Cerebellar nuclear complex (tissue), 1 donor: ENCODE data around the gene CIROP.
"Not testable (repeated sequence)": the region's sequence is repeated elsewhere in the genome, so short reads cannot be mapped to it uniquely, and the experiment has no call there.

Experiments used
- DNase-seq, 2 experiments: peaks; one replicate each; lab custom pipeline; 2025; lab: John Stamatoyannopoulos, UW

CIROP gene

DNA sequence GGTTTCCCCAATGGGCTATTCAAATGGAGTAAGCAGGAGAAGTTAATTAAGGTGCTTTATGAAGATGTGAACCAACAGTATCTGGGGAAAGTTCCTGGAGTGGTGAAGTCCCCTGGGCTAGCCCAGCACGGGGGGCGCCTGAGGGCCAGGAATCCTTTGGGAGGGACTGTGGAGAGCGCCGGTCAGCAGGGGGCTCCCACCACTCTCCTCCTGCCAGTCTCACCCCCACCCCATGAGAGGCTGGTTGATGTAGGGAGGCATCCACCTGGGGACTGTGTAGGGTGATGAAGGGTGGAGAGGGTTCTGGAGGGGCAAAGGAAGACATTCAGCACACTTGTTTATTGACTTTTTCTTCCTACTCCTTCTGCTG, 9.9 kb upstream of the CIROP start:
- no peak for DNase-seq

DNA sequence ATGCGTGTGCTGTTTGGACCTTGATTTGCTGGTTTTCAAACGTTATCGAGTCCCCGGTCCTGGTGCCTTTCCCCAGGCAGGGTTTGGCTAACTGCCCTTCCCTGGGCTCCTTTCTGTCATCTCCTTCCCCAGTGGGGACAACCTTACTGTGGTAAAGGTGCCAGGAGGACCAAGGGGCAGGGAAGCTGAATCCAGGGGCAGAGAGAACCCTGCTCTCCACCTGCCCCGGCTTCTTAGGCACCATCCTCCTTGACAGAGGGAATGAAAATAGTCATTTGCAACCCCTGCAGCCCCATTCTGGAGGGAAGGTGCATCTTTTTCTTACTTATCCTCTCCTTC, 9.3 kb upstream of the CIROP start:
- no peak for DNase-seq

DNA sequence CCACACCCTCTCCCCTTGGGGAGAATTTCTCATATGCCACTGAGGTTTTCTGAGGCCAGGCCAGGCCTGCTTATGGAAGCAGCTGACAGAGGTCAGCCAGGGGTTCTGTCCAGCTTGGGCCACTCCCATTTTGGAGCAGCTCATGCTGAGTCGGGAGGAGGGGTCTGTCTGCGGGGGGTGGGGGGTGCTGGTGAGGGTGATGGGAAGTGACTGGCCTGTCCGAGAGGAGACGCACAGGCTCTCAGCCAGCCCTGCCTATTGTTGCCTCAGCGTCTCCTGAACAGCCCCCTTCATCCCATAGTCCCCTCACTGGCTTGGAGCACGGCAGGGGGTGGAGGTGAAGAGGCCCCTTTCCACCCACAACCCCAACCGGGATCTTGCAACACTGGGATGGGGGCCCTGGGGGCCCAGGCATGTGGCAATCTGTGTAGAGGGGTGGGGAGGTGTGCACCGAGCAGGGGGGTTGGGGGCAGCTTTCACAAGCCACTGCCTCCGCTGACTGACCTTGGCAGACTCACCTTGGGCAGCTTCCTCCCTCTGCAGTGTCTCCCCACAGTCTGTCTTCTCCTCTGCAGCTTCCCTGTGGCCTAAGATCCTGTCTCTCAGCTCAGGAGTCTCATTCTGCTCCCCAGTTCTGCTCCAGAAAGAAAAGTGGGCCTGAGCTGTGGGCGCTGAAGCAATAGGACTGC, 8.8 kb upstream of the CIROP start:
- no peak for DNase-seq

DNA sequence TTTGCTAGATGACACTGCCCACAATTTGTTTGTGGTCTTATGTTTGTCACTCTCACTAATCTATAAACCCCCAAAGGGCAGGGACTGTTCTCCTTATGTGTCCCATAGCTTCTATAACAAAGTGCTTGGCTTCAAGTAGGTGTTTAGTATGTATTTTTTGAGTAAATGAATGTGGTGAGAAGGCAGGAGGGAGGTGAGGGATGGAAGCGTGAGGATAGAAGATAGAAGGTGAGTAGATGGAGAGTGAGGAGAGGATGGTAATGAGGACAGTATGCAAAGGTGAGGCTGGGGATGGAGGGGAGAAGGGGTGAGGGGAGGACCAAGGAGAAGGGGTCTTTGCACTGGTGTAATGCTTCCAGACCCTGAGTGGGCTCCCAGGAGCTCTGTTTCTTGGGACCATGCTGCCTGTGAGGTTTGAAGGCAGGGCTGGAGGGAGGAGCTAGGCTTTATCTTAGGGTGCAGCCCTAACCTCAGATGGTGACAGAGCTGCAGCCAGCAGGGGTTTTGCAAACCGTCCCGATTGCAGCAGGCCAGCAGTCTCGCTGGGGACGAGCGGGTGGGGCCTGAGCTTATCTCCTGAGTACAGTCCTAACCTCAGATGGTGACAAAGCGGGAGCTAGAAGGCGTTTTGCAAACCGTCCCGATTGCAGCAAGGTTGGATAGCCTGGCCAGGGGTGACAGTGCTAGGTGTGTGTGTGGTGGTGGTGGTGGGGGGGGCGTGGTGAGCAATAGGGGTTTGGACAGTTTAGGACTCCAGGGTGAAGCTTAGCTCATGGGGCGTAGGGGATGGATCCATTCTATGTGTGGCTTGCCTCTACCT, 7.8 kb upstream of the CIROP start:
- DNase-seq, result no peak

- DNase-seq, result no peak
Measured at GRCh38 chr14:23110579-23111365, 6.0 kb upstream of the CIROP start.

DNA sequence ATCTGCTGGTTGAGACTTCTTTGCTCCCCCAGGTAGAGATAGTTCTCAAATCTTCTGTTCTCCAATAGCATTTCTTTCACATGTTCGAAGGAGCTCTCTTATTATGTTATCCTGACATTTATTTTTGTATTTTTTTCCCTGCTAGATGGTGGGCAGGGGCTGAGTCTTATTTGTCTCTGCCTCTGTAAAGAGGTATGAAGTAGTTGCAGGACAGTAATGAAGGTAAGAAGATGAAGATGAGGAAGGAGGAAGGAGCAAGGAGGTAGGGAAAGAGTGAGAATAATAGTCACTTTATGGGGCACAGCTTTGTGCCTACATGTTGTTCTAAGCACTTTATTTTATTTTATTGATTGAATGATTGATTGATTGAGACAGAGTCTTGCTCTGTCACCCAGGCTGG, 5.0 kb upstream of the CIROP start:
- no peak for DNase-seq

- not testable (repeated sequence) for DNase-seq
Measured at GRCh38 chr14:23108169-23108568, 3.4 kb upstream of the CIROP start.

DNA sequence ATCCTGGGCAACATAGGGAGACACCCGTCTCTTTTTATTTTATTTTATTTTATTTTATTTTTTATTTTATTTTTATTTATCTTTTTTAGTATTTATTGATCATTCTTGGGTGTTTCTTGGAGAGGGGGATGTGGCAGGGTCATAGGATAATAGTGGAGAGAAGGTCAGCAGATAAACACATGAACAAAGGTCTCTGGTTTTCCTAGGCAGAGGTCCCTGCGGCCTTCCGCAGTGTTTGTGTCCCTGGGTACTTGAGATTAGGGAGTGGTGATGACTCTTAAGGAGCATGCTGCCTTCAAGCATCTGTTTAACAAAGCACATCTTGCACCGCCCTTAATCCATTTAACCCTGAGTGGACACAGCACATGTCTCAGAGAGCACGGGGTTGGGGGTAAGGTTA, 2.8 kb upstream of the CIROP start:
- DNase-seq, result not testable (repeated sequence)

- DNase-seq, result no peak
Measured at GRCh38 chr14:23106747-23107045, 1.9 kb upstream of the CIROP start.

DNA sequence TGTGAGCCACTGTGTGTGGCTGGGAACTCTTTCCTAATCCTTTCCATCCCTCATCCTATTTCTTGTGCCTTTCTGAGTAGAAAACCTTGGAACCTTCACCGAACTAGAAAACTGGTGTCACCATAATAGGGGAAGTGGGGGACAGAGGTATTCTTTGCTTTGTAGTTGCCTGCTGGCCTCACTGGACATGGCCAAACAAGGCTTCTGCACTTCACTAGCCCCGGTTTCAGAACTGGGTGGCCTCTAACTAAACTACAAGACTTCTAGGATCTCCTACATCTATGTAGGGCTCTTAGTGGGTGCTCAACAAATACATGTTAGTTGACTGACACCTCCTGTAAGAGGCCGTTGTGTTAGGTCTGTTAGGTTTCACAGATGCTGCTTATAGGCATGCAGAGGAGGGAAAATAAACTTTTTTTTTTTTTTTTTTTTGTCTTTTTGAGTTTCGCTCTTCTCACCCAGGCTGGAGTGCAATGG, 597 bp upstream of the CIROP start:
- DNase-seq, result no peak

DNA sequence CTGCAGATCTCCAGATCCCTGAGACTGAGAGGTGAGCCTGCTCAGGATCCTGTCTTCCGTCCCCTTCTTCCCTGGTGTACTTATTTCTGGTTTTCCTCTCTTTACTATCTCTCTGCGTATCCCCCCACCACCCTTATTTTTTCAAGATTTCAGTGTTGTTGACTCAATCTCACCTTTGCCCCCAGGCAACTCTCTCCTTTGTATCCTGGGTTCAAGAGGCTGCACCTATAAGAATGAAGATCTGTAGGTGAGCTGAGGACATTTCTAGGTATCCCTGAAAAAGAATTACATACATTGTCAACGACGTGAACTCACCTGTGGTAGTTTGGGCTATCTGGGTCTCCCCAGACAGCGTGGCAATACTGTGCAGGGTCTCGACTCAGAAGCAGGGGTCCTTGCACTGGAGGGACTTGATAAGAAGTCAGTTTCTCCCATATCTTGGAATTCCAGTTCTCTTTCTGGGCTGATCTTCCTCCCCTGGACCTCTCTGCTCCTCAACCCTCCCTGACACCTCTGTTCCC, 659 bp downstream of the CIROP start:
- no peak for DNase-seq

DNA sequence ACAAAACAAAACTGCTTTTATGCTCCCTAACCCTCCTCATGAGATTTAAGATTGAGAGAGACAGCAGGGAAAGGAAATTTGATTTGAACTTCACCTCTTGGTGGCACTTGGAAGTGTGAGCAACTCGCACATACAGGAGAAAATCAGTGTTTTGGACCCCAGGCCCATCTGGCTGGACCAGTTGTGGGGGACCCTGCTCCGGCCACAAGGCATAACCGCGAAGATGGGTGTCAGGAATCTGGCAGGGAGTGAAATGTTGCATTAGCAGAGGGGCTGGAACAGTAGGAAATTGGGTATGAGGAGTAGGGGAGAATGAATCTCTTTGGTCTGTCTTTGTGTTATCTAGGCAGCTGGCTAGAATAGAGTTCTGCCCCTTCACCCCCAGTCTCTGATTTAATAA, 1.2 kb downstream of the CIROP start:
- DNase-seq, result no peak

GRCh38 chr14:23102801-23103200, 2.0 kb downstream of the CIROP start:
- no peak for DNase-seq

GRCh38 chr14:23101986-23102625, 2.7 kb downstream of the CIROP start:
- DNase-seq, result no peak

DNA sequence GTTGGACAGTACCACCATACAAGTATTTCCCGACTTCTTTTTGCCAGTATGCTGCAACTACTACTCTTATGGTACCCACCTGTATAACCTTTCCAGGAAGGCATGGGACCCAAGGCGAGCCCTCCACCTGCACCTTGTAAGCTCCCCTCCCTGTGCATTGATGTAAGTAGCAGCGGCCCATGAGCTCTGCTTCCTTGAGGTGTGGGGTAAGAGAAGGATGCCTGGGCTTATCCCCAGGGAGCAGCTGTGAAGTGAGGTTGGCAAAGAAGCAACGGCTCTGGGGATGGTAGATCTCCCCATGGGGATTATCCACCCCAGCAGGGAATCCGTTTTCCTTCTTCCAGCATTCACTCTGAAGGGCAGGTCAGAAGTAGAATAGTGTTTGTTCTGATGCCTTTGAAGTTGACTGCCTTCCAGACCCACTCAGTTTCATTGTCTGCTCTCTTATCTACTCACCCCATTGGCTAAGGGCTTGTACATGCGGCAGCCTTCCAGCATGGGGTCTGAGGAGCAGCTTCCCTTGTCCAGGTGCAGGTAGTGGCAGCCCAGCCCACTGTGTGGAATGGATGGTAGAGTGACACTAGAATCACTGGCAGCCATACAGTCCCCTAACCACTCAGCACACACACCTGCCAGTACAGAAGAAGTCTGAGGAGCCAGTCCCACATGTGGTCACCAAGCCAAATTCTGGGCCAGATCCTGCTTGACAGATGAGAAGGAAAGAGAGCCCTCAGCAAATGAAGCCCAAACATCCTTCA, 3.4 kb downstream of the CIROP start:
- no peak for DNase-seq

- DNase-seq, result no peak
Measured at GRCh38 chr14:23099212-23099861, 5.5 kb downstream of the CIROP start.

DNA sequence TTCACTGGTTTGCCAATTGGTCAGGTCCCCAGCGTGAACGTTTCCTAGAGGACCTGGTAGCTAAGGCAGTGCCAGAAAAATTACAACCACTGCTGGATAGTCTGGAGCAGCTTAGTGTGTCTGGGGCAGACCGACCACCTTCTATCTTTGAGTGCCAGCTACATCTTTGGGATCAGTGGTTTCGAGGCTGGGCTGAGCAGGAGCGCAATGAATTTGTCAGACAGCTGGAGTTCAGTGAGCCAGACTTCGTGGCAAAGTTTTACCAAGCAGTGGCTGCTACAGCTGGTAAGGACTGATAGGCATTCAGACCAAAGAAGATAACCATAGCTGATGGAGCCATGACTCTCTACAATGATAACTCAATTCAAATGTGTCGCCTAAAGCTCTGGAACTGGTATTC, 7.0 kb downstream of the CIROP start:
- DNase-seq, result no peak

DNA sequence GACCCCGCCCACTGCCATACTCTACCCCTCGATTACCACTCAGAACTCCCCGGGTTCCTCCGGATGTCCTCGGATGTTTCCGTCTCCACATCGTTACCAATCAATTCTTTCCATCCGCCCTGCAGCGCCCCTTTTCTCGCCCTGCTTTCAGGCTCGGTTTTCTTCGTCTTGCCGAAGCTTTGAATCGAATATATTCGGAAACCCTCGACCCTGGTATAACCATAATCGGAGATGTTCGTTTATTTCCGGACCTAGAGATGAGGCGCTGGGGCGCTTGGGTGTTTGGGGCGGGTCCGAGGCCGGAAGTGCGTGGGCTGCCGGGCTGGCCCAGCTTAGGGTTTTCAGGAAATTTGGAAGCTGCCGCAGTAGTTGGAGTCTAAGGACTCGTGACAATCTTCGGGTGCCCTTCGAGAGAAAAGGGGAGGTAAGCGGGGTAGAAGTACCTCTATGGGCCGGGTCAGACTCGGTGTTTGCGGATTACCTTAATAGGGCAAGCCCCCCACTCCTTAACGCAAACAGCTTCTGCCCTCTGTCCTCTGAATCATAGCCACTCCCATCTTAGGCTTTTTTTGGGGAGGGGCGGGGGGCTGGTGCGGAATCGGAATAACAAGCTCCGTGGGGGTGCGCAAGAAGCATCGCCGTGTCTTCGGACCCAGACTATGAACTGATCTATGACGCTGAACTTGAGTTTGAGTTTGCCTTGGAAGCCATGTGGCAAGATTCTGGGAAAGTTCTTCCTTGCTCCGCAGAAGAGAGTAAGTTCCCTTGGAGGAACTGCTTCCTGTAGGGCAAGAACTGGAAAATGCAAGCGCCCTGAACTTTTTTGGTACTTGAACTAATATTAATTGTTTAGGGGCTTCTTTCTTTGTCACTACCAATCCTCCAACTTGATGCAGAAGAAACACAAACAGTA, 9.3 kb downstream of the CIROP start, which contains the start of gene C14orf119:
C14orf119 (plus strand) TSS at position 310 of the 913 bp plus-strand sequence. CDS start 2,154 bp downstream, outside the sequence.
- DNase-seq, result no peak

GRCh38 chr14:23094666-23095195, 10.1 kb downstream of the CIROP start, which contains the start of gene ACIN1:
Gene ACIN1, minus strand, starts transcription at chr14:23095136. Its CDS starts 24 bp downstream, at chr14:23095112.
- DNase-seq, result no peak
